Astrocyte (in vitro differentiated cells and primary cell): Measurements from ENCODE around the gene TMEM229A.
"Not testable (repeated sequence)": the region's sequence is repeated elsewhere in the genome, so short reads cannot be mapped to it uniquely, and the experiment has no call there.

ENCODE experiments used
- EZH2 ChIP-seq: IDR thresholded peaks from 2 replicates; pipeline ENCODE4 v1.6.1; 2012; ENCODE audit warnings: mild to moderate bottlenecking, low read length, inconsistent platforms; ENCODE audit not compliant: insufficient read depth
- TF ChIP-seq, protein P1 (sequence below): IDR thresholded peaks from 2 replicates; pipeline ENCODE4 v1.5.1; 2011; ENCODE audit warnings: low read depth, mild to moderate bottlenecking, inconsistent platforms, low read length, moderate library complexity; ENCODE audit not compliant: insufficient read depth

DNA sequence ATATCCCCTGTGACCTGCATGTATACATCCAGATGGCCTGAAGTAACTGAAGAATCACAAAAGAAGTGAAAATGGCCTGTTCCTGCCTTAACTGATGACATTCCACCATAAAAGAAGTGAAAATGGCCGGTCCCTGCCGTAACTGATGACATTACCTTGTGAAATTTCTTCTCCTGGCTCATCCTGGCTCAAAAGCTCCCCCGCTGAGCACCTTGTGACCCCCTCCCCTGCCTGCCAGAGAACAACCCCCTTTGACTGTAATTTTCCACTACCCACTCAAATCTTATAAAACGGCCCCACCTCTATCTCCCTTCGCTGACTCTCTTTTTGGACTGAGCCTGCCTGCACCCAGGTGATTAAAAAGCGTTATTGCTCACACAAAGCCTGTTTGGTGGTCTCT is 24.6 kb downstream of the TMEM229A start:
- TF ChIP-seq, protein P1, sequence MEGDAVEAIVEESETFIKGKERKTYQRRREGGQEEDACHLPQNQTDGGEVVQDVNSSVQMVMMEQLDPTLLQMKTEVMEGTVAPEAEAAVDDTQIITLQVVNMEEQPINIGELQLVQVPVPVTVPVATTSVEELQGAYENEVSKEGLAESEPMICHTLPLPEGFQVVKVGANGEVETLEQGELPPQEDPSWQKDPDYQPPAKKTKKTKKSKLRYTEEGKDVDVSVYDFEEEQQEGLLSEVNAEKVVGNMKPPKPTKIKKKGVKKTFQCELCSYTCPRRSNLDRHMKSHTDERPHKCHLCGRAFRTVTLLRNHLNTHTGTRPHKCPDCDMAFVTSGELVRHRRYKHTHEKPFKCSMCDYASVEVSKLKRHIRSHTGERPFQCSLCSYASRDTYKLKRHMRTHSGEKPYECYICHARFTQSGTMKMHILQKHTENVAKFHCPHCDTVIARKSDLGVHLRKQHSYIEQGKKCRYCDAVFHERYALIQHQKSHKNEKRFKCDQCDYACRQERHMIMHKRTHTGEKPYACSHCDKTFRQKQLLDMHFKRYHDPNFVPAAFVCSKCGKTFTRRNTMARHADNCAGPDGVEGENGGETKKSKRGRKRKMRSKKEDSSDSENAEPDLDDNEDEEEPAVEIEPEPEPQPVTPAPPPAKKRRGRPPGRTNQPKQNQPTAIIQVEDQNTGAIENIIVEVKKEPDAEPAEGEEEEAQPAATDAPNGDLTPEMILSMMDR, result not testable (repeated sequence)
- TF ChIP-seq EZH2, result not testable (repeated sequence)
